ENCODE results near the gene LARGE1.

- TF ChIP-seq CTCF (IDR thresholded peaks at IDR 0.05) (peak; percentile 65 to 80 (median 70)), POLR2A (IDR thresholded peaks at IDR 0.05) (no peak)
Measured at GRCh38 chr22:33923660-33924246, 3.5 kb upstream of the LARGE1 start.

Measured in tibial nerve (tissue), 3 donors.